Epithelial cell of prostate (primary cell): Measurements from ENCODE around the gene ASPDH.
"Not testable (repeated sequence)": the region's sequence is repeated elsewhere in the genome, so short reads cannot be mapped to it uniquely, and the experiment has no call there.

Experiments used
- DNase-seq: peaks from one replicate; pipeline ENCODE4 v3.0.0-alpha.2; 2011; ENCODE audit warnings: low read depth, low spot score
- H3K27ac ChIP-seq: fragments of 450-650 bp; 2 replicates; pipeline ENCODE4 v1.5.1; 2017; ENCODE audit warnings: mild to moderate bottlenecking

ASPDH gene

DNA sequence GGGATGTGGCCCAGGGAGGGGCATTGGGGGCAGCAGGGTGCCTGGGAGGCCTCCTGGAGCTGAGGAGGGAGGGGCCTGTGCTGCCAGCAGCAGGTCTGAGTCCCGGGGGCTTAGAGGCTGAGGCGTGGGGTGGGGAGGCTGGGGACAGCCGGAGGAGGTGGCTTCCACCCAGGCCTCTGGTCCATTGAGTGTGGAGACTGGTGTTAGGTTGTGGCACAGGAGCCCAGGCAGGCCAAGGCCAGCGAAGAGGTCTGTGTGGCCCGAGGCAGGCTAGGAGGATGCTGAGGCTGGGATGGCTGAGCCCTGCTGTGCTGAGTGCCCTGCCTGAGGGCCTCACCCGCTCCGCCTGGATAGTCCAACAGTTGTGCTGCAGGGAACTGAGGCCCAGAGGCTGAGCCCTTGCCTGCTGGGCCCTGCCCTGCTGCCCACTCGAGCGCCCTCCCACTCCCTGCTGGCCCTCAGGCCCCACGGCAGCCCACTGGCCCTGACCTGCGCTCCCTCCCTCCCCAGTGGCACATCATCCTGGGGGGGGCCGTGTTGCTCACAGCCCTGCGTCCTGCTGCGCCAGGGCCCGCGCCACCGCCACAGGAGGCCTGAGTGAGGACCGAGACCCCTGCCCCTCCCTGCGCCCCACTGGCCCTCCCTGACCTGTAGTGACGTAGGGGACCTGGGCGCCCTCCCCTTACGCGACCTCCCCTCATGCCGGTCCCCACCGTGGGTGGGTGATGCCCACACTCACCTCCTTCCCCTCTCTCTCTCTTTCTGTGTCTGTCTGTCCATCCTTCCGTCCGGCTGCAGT, 32.2 kb downstream of the ASPDH start:
- DNase-seq, result no peak
- no peak overlapping the region for H3K27ac ChIP-seq

DNA sequence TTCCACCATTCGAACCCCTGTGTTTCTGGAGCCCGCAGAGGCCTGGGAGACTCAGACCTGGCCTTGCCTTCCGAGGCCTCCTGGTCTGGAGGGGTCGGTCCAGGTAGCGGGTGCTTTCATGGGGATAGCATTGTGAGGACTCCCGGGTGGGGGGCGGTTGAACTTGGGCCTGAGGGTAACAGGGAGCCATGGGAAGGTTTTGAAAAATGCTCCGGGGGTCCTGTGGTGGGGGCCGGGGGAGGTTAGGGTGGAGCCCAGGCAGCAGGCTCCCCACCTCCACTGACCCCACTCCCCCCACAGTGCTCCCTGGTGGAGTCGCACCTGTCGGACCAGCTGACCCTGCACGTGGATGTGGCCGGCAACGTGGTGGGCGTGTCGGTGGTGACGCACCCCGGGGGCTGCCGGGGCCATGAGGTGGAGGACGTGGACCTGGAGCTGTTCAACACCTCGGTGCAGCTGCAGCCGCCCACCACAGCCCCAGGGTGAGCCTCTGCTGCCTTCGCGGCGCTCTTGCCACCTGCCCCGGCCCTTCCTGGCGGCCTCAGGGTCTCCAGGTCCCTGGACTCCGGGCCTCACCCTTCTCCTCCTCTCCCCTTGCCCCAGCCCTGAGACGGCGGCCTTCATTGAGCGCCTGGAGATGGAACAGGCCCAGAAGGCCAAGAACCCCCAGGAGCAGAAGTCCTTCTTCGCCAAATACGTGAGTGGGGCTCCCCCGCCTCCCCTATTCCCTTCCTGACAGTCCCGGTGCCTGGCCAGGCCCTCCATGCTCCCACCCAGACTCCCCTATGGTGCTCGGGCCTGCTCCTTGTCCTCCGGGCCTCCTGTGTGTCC, 33.2 kb downstream of the ASPDH start:
- DNase-seq, result no peak
- H3K27ac ChIP-seq, result no peak overlapping the region

DNA sequence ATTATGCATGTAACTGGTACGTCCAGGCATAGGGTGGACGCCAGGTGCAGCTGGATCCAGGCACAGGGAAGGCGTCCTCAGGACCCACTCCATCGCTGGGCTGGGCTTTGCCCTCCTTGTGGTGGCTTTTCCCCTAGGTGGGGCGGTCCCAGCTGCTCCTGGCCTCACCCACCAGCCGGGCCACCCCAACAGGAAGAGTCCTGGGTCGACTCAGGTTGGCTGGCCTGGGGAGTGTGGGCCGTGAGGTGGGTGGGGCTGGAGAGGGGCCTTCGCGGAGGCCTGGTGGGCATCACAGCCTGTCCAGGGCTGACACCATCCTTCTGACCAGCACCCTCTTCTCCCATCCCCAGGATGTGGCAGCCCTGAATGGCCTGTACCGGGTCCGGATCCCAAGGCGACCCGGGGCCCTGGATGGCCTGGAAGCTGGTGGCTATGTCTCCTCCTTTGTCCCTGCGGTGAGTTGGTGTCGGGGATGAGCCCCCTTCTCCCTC, 33.9 kb downstream of the ASPDH start:
- H3K27ac ChIP-seq, result no peak overlapping the region
- no peak for DNase-seq

DNA sequence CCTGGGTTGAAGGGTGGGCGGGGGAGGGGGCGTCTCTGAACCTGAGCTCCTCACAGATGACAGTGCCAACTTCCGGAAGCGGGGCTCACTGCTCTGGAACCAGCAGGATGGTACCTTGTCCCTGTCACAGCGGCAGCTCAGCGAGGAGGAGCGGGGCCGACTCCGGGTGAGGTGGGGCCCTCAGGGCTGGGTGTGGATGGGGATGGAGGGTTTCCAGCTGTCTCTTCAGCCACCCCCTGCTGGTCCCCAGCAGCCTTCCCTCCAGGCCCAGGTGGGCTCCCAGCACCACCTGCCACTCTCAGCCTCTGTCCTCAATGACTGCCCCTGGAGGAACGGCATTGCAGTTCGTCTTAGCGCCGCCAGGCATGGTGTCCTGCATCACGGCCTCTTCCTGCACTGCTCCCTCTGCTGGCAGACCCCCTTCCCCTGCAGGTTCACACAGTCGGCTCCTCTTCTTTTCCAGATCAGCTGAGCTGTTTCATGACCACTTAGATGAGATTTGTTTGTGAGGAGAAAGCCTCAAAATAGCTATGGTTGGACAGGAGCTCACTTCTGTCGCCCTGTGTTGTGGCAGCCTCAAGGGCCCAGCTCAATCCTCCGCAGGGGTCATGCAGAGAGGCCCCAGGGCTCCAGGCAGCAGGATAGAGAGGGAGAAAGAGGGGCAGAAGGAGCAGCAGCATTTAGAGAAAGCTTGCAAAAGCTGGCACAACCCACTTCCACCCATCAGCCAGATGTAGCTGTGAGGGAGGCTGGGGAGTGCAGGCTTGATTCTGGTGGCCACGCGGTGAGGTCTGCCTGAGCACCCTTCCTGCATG, 34.6 kb downstream of the ASPDH start:
- no peak for DNase-seq
- H3K27ac ChIP-seq, result no peak overlapping the region

DNA sequence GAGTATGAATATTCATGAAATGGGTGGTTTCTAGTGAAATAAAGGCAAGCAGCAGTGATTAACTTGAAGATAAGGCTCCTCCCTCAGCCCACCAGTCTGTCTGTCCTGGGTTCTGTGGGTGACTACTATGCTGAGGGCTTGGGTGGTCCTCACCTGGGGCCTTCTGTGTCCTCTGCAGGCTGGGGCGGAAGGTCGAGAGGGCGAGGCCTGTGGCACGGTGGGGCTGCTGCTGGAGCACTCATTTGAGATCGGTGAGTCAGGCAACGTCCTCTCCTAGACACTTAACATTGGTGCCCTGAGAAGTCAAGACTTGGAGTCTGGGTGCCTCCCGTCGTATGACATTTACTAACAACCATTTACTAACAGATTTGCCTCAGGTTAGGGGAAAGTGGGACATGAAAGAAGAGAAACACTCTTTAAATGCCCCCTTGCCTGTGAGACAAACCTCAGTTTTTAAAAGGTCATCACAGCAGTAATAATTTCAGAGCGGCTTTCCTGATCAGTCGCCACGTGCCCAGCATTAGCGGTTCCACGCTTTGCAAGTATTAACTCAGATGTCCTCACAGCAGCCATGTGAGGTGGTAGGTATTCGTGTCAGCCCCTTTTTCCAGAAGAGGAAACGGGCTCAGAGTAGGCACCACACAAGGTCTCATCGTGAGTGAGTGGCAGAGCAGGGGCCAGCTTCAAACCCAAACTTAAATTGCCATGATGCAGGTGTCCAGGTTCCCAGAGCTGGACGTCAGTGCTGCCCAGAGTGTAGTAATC, 35.8 kb downstream of the ASPDH start:
- no peak overlapping the region for H3K27ac ChIP-seq

DNA sequence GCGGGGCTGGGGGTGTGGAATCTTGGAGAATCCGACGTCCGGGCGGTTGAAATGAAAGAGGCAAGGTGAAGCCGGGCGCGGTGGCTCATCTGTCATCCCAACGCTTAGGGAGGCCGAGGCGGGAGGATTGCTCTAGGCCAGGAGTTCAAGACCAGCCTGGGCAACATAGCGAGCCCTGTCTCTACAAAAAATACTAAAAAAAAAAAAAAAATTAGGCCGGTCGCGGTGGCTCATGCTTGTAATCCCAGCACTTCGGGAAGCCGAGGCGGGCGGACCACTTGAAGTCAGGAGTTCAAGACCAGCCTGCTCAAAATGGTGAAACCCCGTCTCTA, 36.8 kb downstream of the ASPDH start:
- peak overlapping the region; percentile 66 for H3K27ac ChIP-seq
- DNase-seq, result no peak

More for the DNA sequence above, 35.8 kb downstream of the ASPDH start:
- DNase-seq, result no peak

DNA sequence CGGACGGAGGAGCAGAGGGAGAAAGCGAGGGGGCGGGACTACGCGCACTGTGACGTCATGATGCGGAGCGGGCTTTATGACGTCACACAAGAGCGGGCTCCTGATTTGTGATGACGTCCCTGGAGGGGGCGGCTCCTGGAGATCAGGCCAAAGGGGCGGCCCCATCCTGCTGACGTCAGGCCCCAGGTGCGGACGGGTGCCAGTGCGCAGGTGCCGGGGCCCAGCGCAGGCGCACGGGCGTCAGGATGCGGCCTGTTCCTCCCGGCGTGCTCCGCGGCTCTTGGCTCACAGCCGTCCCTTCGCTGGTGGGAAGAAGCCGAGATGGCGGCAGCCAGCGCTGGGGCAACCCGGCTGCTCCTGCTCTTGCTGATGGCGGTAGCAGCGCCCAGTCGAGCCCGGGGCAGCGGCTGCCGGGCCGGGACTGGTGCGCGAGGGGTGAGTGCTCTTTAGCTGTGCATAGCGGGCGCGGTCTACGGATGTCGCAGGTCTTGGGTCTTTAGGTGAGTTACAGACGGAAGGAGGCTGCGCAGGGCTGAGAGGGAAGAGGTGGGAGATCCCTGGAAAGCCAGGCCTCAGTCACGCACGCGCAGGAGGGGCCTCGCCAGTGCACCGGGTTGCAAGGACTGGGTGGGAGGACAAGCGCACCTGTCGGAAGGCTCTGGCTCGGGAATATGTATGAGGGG, 37.3 kb downstream of the ASPDH start, which contains the start of the genes EMC10 and GARIN5A:
Gene EMC10, plus strand, starts transcription at position 284 of the 683 bp plus-strand sequence. Its CDS starts 38 bp downstream, at position 322.
Gene GARIN5A, minus strand, starts transcription at position 625 of the 683 bp plus-strand sequence. Its CDS starts 460 bp downstream, at position 165.
- peak within 1 kb of the TSS; percentile 66 for H3K27ac ChIP-seq
- DNase-seq, result peak; percentile 85

DNA sequence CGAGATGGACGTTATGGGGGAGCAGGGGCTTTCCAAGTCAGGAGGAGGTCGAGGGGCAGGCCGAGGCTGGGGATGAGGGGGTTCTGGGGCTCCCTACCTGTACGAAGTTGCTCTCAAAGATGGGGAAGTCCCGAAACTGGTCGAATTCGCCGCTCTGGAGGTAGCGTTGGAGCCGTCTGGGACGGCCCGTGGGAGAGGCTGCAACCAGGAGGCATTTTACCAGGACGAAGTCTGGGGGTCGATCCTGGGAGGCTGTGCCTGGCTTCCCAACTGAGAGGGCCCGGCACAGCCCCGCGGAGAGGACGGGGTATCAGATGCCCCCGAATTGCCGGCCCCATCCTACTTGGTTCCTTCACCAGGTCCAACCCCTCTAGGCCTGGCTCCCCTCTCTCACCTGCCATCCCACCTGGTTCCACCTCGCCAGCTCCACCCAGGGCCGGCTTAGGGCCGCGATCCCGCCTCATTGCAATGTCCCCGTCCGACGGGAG, 37.9 kb downstream of the ASPDH start:
- no peak overlapping the region for H3K27ac ChIP-seq
- DNase-seq, result no peak

DNA sequence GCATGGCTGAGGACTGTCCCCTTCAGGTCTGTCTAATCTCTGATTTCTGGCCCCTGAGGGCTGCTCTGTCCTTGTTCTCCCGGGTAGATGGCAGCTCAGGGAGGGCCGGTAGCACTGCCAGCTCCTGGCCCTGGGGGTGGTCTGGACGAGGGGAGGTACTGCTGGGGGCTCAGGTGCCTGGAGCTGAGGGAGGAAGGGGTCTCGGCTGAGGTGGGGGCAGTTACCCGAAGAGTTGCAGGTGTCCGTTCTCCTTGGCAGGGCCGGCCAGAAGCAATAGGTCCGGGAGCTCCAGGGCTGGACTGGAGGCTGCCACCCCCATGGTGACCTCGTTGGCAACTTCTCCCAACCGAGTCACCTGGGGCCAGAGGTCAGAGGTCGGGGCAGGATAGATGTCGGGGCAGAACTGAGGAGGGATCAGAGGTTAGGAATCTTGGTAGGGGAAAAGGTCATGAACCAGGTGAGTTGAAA, 38.6 kb downstream of the ASPDH start:
- no peak overlapping the region for H3K27ac ChIP-seq
- DNase-seq, result no peak

DNA sequence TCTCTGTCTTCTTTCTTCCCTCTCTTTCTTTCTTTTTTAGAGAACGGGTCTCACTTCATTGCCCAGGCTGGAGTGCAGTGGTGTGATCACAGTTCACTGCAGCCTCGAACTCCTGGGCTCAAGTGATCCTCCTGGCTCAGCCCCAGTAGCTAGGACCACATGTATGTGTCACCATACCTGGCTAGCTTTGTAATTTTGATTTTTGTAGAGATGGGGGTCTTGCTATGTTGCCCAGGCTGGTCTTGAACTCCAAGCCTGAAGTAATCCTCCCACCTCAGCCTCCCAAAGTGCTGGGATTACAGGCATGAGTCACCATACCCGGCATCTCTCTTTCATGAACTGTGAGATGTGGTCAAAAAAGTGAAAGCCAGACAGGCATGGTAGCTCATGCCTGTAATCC, 40.4 kb downstream of the ASPDH start:
- H3K27ac ChIP-seq, DNase-seq: not testable (repeated sequence)

DNA sequence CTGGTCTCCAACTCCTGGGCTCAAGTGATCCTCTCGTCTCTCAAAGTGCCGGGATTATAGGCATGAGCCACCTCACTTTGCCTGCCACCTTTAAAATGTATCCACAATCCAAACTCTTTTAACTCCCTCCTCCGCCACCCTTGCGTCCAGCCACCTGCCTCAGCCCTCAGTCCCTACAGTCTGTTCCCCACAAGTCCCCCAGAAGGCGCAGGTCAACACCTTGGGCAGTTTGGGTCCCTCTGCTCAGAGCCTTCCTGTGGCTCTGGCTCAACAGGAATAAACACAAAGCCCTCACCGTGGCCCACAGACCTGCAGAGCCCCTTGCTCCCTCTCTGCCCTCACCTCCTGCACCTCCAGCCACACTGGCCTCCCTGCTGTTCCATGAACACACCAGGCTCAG, 44.9 kb downstream of the ASPDH start:
- H3K27ac ChIP-seq, result no peak overlapping the region
- no peak for DNase-seq

DNA sequence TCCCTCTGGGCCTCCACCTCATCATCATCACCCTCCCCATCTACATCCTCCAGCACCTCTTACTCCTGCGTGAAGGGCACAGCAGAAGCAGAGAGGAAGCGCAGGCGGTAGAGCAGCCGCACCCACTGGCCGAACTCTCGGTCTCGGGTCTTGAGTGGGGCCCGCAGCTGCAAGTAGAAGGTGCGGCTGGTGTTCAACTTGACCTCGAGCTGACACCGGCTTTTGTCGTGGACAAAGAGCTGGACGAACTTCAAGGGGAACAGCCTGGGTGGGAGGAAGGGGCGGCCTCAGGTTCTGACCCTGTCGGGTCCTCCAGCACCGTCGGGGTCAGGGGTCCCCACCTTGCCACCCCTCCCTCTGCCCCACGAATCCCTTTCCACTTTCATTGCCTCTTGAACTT, 46.1 kb downstream of the ASPDH start:
- H3K27ac ChIP-seq, result no peak overlapping the region
- no peak for DNase-seq

DNA sequence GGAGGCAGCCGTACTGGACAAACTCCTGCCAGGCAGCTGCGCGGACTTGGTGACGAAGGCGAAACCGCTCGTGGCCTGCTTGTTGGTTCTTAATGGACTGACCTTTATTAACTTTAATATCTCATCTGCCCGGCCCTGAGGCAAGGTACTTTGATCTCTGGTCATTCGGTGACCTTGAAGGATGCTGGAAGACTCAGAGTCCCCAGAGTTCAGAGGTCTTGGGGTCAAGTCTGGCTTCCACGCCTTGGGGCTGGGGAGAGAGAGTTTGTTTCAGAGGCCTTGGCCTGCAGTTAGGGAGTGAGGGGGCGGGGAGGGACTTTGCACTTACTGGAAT, 47.0 kb downstream of the ASPDH start:
- DNase-seq, result no peak
- H3K27ac ChIP-seq, result no peak overlapping the region

DNA sequence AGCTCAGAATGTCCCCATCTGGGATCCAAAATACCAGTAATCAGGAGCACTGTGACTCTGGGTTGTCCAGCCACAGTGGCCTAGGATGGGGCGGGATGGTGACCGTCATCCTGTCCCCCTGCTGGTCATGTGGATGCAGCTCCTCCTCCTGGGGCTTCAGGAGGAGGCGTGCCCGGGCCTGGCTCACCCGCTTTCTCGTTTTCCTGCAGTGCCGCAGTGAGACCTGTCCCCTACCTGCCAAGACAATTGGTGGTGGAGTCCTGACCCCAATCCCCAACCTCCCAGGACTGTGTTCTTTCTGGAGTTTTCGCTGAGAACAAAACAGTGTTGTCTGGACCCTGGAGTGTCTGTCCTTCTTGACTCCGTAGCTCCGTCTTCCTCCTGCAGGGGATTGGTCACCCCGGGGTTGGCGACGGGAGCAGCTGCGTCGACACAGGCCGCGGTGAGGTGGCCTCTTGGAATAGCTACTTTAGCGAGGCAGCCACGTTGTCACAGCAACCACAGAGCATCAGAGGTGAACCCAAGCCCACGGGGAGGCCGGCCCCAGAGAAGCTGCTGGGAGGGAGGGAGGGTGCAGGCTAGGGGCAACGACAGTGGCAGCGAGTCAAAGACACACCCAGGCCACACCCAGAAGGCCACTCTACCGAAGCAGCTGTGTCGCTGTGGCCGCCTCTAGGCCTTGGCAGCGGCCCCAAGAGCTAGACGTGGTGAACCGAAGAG, 47.6 kb downstream of the ASPDH start:
- no peak overlapping the region for H3K27ac ChIP-seq
- no peak for DNase-seq

DNA sequence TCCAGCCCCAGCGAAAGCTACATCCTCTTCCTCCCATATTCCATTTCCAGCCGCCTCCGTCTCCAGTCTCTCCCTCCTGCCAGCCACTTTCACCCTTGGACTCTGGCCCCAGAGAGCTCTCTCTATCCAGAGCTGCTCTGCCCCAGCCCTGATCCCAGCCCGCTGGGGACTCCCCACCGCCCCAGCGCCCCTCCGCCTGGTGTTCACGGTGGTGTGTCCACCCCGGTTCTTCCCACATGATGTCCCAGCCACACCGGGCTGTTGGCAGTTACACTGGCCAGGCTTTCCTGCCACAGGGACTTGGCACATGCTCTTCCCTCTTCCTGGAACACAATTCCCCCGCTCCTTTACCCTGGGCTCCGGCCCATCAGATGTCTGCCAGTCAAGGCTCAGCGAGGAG, 48.7 kb downstream of the ASPDH start:
- H3K27ac ChIP-seq, result no peak overlapping the region
- no peak for DNase-seq

DNA sequence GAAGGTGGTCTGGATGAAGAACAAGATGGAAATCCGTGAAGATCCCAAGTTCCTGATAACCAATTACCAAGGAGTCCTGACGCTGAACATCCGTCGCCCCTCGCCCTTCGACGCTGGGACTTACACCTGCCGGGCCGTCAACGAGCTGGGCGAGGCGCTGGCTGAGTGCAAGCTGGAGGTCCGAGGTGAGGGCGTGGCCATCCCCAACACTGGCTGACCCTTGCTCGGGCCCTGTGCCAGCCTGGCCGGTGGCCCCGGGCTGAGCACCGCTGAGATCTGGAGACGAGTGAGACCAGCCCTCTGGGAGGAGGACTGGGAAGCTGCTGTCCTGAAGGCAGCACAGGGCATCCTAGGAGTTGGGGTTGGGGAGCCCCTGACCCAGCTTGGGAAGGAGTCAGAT, 49.4 kb downstream of the ASPDH start:
- H3K27ac ChIP-seq, result no peak overlapping the region
- DNase-seq, result no peak

DNA sequence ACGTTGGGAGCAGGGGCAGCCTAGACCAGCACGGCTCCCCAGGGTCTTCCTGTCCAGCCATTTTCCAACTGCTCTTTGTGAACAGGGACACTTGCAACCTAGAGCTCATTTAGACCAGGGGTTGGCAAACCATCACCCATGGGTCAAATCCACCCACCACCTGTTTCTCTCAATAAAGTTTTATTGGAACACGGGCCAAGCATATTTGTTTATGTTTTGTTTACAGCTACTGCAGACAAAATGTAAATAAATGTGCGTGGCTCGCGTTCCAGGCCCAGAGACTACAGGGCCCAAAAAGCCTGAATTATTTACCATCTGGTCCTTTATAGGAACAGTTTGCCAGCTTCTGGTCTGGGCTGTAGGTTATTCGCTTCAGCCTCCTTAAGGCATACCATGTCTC, 50.7 kb downstream of the ASPDH start:
- H3K27ac ChIP-seq, result no peak overlapping the region
- no peak for DNase-seq
